B cell (primary cell): ENCODE data around the gene DRAP1. TPM values are rescaled to one million over a fixed set of nuclear protein-coding genes. Genes with fewer than 3 reads are reported as not detected.

Experiments
- ATAC-seq: fragments of 200-7000 bp; cut with Tn5 transposase; one replicate; pipeline ENCODE4 v1.10.0; 2021; ENCODE audit warnings: low read depth, mild to moderate bottlenecking, moderate number of reproducible peaks, moderate library complexity
- CTCF ChIA-PET: fragments of 350-600 bp; sonication (Branson Sonifier 250); formaldehyde crosslinking; loops from one replicate; lab custom pipeline; 2021; ENCODE audit warnings: antibody characterized with exemption, inconsistent platforms; lab: Charles Lee
- POLR2A ChIA-PET: fragments of 350-600 bp; sonication (Branson Sonifier 250); formaldehyde crosslinking; loops from one replicate; lab custom pipeline; 2021; ENCODE audit warnings: antibody characterized with exemption; lab: Charles Lee
- DNase-seq: peaks from one replicate; pipeline ENCODE4 v3.0.0; 2013
- H2AFZ ChIP-seq: 2 replicates; pipeline ENCODE4 v1.6.1; 2012; ENCODE audit warnings: mild to moderate bottlenecking, low read depth, low read length; ENCODE audit not compliant: insufficient read depth, poor library complexity, severe bottlenecking
- H3K27ac ChIP-seq, 2 donors: 1 replicate in 1 of 2; 2 replicates in 1 of 2; pipeline ENCODE4 v1.5.1; 2012 to 2013; ENCODE audit warnings: low read length in 2 of 2, mild to moderate bottlenecking in 2 of 2, moderate library complexity in 1 of 2
- H3K27me3 ChIP-seq, 4 experiments: fragments of 200-600 bp in 1 of 4; sonication (generic) in 1 of 4; replicated peaks in 1 of 4; 1 replicate in 2 of 4; 2 replicates in 2 of 4; pipeline versions ENCODE4 v1.6.1 to v1.7.0; 2013 to 2016; ENCODE audit warnings: low read length in 3 of 4, mild to moderate bottlenecking in 2 of 4, mixed read lengths in 1 of 4, moderate library complexity in 1 of 4; ENCODE audit not compliant: insufficient read depth in 4 of 4, control insufficient read depth in 3 of 4; ENCODE audit errors: control extremely low read depth in 1 of 4
- H3K36me3 ChIP-seq, 2 experiments: replicated peaks in 1 of 2; 1 replicate in 1 of 2; 2 replicates in 1 of 2; pipeline versions ENCODE4 v1.6.1 to v1.7.1; 2013; ENCODE audit warnings: low read length in 1 of 2; ENCODE audit not compliant: insufficient read depth in 2 of 2, control insufficient read depth in 1 of 2; ENCODE audit errors: control extremely low read depth in 1 of 2, extremely low read depth in 1 of 2
- H3K4me1 ChIP-seq, 2 donors: fragments of 200-600 bp in 1 of 2; sonication (generic) in 1 of 2; 1 replicate in 1 of 2; 2 replicates in 1 of 2; pipeline versions ENCODE4 v1.5.1 to v1.6.1; 2013 to 2017; ENCODE audit warnings: low read length in 2 of 2; ENCODE audit not compliant: control insufficient read depth in 2 of 2, insufficient read depth in 2 of 2
- H3K4me2 ChIP-seq: replicated peaks from 2 replicates; pipeline ENCODE3; 2012; ENCODE audit warnings: mild to moderate bottlenecking, low read depth, low read length; ENCODE audit not compliant: poor library complexity, severe bottlenecking
- H3K4me3 ChIP-seq, 5 experiments: fragments of 200-600 bp in 1 of 5; sonication (generic) in 1 of 5; 1 replicate in 3 of 5; 2 replicates in 2 of 5; pipeline versions ENCODE4 v1.5.1 to v1.7.0; 2011 to 2016; ENCODE audit warnings: low read length in 4 of 5, mild to moderate bottlenecking in 4 of 5, low read depth in 2 of 5, control low read depth in 1 of 5, moderate library complexity in 1 of 5; ENCODE audit not compliant: insufficient read depth in 1 of 5; ENCODE audit errors: control extremely low read depth in 1 of 5, extremely low read depth in 1 of 5
- H3K79me2 ChIP-seq: fragments of 200-600 bp; sonication (generic); one replicate; pipeline ENCODE4 v1.6.0; 2016; ENCODE audit warnings: low read length; ENCODE audit not compliant: control insufficient read depth, insufficient read depth
- H3K9ac ChIP-seq: fragments of 200-600 bp; sonication (generic); 2 replicates; pipeline ENCODE4 v1.6.1; 2017; ENCODE audit warnings: mild to moderate bottlenecking, low read length, moderate library complexity
- H3K9me3 ChIP-seq, 3 donors: one replicate each; pipeline versions ENCODE4 v1.6.1 to v1.7.1; 2013; ENCODE audit warnings: low read length in 2 of 3; ENCODE audit not compliant: control insufficient read depth in 2 of 3, insufficient read depth in 1 of 3; ENCODE audit errors: control extremely low read depth in 1 of 3
- H4K20me1 ChIP-seq: 2 replicates; pipeline ENCODE4 v1.6.0; 2012; ENCODE audit warnings: mild to moderate bottlenecking, low read length; ENCODE audit not compliant: insufficient read depth, control insufficient read depth, poor library complexity, severe bottlenecking
- H3K27ac Mint-ChIP-seq: one replicate; pipeline ENCODE4 v1.8.0; 2021; ENCODE audit warnings: mixed read lengths
- H3K27me3 Mint-ChIP-seq: one replicate; pipeline ENCODE4 v1.8.0; 2021; ENCODE audit warnings: mixed read lengths
- H3K4me1 Mint-ChIP-seq: one replicate; pipeline ENCODE4 v1.8.0; 2021; ENCODE audit warnings: mixed read lengths
- H3K4me3 Mint-ChIP-seq: one replicate; pipeline ENCODE4 v1.8.0; 2021; ENCODE audit warnings: mixed read lengths
- H3K9me3 Mint-ChIP-seq: one replicate; pipeline ENCODE4 v1.8.0; 2022; ENCODE audit warnings: mixed read lengths; ENCODE audit not compliant: insufficient read depth
- EZH2 ChIP-seq: IDR thresholded peaks from 2 replicates; pipeline ENCODE4 v1.6.1; 2012; ENCODE audit warnings: borderline replicate concordance, low read depth, mild to moderate bottlenecking, moderate library complexity, low read length; ENCODE audit not compliant: insufficient read depth, poor library complexity, severe bottlenecking
- WGBS: methylation state at CpG from one replicate; pipeline ENCODE4 v1.1.5; 2013; ENCODE audit warnings: missing lambda C conversion rate; ENCODE audit not compliant: insufficient coverage; 5-methylcytosine and 5-hydroxymethylcytosine counted together
- intact Hi-C: fragments of 100-400 bp; cut with micrococcal nuclease; formaldehyde crosslinking; loops from one replicate; pipeline ENCODE4 v1.10.0; 2022
- polyA plus RNA-seq: library from polyadenylated mRNA; depleted of rRNA; stranded (reverse); fragments of >200 nt; gene quantifications from 2 replicates; pipeline ENCODE4 v1.2.3, GENCODE V29; 2012
- total RNA-seq, 2 donors: library from RNA; stranded (reverse); fragments of 120-200 nt in 1 of 2; gene quantifications; 1 replicate in 1 of 2; 2 replicates in 1 of 2; pipeline versions ENCODE4 v1.2.3 to v1.2.4, GENCODE V29; 2013 to 2022
- TF ChIP-seq, protein P1 (sequence below): fragments of 200-600 bp; IDR thresholded peaks from one replicate; pipeline ENCODE4 v1.8.0; 2022; ENCODE audit warnings: antibody characterized with exemption, mild to moderate bottlenecking

Gene DRAP1
- total and polyA plus RNA-seq, 2 donors (not counting 1 experiment from before 2014, with no cell fraction given): 71.7 to 83.9 TPM

DNA sequence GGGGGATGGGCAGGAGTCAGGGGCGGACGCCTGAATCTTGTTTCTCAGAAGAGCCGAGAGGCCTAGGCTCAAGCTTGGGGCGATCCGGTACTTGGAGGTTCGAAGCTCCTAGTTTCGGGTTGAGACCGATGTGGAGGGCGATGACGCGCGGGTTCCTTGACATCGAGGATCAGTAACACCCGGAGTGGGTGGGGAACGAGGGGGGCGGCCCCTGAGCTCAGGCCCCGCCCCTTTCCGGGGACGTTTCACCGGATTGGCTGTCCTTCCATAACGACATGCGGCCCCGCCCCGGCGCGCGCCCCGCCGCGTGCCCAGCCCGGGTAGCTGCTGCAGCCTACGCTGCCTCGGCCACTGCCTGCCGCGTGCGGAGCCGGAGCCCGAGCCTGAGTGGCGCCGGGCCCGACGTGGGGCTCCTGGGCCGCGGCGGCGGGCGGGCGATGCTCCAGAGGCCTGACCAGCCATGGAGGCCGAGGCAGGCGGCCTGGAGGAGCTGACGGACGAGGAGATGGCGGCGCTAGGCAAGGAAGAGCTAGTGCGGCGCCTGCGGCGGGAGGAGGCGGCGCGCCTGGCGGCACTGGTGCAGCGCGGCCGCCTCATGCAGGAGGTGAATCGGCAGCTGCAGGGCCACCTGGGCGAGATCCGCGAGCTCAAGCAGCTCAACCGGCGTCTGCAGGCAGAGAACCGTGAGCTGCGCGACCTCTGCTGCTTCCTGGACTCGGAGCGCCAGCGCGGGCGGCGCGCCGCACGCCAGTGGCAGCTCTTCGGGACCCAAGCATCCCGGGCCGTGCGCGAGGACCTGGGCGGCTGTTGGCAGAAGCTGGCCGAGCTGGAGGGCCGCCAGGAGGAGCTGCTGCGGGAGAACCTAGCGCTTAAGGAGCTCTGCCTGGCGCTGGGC is 28.7 kb upstream of the DRAP1 start, which contains the start of gene CCDC85B:
Gene CCDC85B, plus strand, starts transcription at position 350 of the 895 bp plus-strand sequence. Its CDS starts 111 bp downstream, at position 461.
- Histone ChIP-seq H3K9ac (peak within 1 kb of the TSS; percentile 96), H4K20me1 (peaks cover 21% of the 10 kb centered on the region), H3K9me3 (no peaks in the 10 kb centered on the region), H3K79me2 (peaks cover 24% of the 10 kb centered on the region), H2AFZ (peak within 1 kb of the TSS; percentile 99), H3K4me3 (peak within 1 kb of the TSS; percentile 18 to 88 (median 75)), H3K36me3 (peaks cover 0 to 8% of the 10 kb centered on the region in 2 experiments), H3K27ac (peak within 1 kb of the TSS; percentile 85), H3K27me3 (no peaks in the 10 kb centered on the region), H3K4me2 (peak within 1 kb of the TSS; percentile 99), H3K4me1 (peaks cover 52 to 62% of the 10 kb centered on the region in 2 donors)
- intact Hi-C loops: loop anchor here (1.0 to 2.0 kb wide), 3 partner anchors 10 to 178 kb away; partner anchors contain the start of genes FOSL1 and KAT5
- DNase-seq (peak; percentile 98), ATAC-seq (peak; percentile 70)
- ChIA-PET POLR2A (interaction anchor here (0.5 to 6.2 kb wide), 18 partner anchors 10 to 1215 kb away, joined by 3 to 65 read pairs (median 7); partner anchors contain the start of genes BANF1, C11orf68, CFL1 and DRAP1), CTCF (interaction anchor here (0.6 to 15.5 kb wide), 31 partner anchors 8 to 1557 kb away, joined by 3 to 244 read pairs (median 4); partner anchors contain the start of genes C11orf68, CFL1, FOSL1 and KAT5)
- no peaks in the 10 kb centered on the region for H3K27me3 Mint-ChIP-seq
- WGBS: under 1% methylated on average over 94 of the region's 94 CpGs
- H3K9me3 Mint-ChIP-seq: no peaks in the 10 kb centered on the region
- no peak for TF ChIP-seq EZH2
- TF ChIP-seq, protein P1, sequence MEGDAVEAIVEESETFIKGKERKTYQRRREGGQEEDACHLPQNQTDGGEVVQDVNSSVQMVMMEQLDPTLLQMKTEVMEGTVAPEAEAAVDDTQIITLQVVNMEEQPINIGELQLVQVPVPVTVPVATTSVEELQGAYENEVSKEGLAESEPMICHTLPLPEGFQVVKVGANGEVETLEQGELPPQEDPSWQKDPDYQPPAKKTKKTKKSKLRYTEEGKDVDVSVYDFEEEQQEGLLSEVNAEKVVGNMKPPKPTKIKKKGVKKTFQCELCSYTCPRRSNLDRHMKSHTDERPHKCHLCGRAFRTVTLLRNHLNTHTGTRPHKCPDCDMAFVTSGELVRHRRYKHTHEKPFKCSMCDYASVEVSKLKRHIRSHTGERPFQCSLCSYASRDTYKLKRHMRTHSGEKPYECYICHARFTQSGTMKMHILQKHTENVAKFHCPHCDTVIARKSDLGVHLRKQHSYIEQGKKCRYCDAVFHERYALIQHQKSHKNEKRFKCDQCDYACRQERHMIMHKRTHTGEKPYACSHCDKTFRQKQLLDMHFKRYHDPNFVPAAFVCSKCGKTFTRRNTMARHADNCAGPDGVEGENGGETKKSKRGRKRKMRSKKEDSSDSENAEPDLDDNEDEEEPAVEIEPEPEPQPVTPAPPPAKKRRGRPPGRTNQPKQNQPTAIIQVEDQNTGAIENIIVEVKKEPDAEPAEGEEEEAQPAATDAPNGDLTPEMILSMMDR: peak; percentile 33
- peaks cover 65% of the 10 kb centered on the region for H3K4me1 Mint-ChIP-seq
- H3K27ac Mint-ChIP-seq: peak within 1 kb of the TSS; percentile 98
- H3K4me3 Mint-ChIP-seq: peak within 1 kb of the TSS; percentile 98
